HG03103 (cell line): ENCODE measurements around the gene CDK11A.
"Not testable (repeated sequence)": the region's sequence is repeated elsewhere in the genome, so short reads cannot be mapped to it uniquely, and the experiment has no call there.

ENCODE experiments used
- ATAC-seq: cut with Tn5 transposase; IDR thresholded peaks from one replicate; pipeline ENCODE4 v1.9.1; 2021; ENCODE audit warnings: low read depth; ENCODE audit not compliant: unreplicated experiment

CDK11A gene

DNA sequence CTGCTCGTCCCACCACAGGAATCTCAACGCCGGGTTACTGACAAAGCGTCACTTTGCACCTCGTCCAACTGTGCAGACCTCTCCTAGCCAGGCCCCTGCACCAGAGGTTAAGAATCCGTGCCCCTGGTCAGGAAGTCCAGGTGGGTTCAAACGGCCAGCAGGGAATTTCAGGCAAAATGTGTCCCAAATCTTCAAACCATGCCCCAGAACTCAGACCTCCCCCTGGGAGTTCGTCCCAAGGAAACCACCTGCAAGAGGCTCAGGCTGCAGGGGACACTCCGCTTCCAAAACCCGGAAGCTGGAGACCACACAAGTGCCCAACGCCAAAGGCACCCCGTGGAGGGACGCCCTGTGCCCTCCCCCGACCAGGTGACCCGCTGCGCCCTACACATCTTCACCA is 32.7 kb downstream of the CDK11A start:
- not testable (repeated sequence) for ATAC-seq

DNA sequence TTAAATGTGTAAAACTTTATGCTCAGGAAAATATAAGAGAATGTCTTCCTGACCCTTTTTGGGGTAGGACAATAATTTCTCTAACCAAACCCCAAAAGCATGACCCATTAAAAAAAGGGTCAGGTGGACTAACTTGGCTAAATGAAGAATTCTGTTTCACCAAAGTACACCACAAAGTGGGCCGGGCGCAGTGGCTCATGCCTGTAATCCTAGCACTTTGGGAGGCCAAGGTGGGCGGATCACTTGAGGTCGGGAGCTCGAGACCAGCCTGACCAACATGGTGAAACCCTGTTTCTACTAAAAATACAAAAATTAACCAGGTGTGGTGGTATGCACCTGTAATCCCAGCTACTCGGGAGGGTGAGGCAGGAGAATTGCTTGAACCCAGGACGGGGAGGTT is 34.6 kb downstream of the CDK11A start:
- not testable (repeated sequence) for ATAC-seq

DNA sequence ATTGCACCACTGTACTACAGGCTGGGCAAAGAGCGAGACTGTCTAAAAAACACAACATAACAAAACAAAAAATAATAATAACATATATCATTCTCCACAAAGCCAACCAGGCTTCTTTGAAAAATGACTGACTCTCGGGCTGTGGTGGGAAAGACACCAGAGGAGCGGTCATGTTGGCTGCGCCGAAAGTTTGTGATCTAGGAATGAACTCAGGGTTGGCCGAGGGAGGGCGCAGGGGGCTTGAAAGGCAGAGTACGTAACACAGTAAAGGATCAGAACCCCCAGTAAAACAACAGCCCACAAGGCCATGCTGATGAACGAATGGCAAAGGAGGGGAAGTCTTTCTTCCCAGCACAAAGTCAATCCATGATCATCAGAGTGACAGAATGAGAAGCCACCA is 36.3 kb downstream of the CDK11A start:
- no peak for ATAC-seq

DNA sequence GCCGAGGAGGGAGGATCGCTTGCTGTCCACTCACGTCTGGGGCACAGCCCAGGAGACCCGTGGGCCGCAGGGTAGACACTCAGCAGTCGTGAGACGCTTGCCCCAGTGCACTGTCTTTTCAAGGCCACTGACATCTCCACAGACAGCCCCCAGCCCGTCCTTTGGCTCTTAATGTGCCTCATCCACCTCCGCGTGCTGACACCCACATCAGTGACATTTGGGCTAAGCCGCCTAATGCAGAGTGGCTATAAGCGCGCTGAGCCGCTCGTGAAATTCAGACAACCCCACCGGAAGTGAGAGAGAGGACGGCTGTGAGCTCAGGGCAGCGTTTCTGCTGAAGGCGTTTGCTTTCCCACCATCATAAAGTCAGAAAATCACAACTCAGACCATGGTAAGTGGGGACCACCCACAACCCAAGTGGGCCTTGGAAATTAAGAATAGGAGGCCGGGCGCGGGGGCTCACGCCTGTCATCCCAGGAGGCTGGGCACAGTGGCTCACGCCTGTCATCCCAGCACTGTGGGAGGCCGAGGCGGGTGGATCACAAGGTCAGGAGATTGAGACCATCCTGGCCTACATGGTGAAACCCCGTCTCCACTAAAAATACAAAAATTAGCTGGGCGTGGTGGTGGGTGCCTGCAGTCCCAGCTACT is 40.0 kb downstream of the CDK11A start:
- ATAC-seq = no peak

DNA sequence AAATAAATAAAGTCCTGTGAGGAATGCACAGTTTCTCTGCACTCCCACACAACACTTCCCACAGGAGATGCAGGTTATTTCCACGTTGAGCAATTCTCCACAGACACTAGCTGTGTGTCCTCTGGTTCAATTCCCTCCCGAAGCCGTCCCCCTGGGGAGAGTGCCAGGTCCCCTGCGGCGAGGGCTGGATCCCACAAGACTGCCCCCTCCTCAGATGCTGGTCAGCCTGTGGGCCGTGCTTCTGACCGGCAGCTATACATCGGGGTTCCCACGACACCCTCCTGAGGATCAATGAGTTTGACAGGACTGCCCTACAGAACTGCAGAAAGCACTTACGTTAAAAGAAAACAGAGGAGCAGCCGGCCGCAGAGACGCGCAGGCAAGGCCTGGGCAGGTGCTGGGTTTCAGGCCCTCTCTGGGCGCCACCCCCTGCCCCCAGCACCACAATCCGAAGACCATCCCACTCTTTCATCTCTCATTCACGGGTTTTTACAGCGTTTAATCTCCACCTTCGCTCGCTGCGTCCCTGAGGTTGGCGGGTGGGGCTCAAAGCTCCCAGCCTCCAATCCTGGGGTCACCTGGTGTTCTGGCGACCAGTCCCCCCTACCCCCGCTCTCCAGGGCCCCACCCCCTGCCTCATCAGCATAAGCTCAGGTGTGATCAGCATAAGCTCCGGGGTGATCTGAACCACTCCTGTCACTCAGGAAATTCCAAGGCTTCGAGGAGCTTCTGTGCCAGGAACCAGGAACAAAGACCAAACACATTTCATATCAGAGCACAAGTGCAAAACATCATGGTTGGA is 40.9 kb downstream of the CDK11A start:
- ATAC-seq = no peak

DNA sequence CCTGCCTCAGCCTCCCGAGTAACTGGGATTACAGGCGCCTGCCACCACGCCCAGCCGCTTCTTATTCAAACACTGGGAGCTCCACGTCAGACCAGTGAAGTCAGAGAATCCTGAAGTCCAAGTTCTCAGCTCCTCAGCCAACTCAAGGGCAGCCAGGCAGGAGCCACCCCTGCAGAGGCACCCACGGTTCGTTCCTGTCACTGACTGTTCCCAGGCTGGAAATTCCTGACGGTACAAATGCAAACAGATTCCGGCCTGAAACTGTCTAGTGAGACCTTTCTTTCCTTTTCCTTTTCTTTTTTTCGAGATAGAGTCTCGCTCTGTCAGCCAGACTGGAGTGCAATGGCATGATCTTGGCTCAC is 43.3 kb downstream of the CDK11A start:
- no peak for ATAC-seq

DNA sequence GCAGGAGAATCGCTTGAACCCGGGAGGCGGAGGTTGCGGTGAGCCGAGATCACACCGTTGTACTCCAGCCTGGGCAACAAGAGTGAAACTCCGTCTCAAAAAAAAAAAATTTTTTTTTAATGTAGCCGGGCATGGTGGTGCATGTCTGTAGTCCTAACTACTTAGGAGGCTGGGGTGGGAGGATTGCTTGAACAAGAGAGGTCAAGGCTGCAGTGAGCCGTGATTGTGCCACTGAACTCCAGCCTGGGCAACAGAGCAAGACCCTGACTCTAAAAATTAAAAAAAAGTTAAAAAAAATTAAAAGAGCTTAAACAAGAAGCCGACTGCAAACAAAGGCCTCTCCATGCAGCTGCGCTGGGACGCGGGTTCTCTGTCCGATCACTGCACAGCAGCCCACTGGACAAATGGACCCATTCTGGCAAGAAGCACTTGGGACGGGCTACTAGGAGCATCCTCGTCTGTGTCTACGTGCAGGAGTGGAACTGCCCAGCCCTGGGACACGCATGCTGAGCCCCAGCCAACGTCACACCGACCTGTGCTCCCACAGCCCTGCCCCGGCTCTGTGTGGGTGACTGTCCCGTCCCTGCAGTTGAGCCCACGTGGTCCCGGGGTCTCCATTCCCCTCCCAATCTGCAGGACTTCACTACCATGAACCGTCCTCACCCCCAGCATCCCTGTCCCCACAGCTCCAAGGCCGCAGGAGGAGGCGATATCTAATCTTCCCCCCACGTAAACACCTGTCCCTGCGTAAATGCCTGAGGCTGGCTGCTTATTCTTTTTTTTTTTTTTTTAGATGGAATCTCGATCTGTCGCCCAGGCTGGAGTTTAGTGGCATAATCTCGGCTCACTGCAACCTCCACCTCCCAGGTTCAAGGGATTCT is 43.9 kb downstream of the CDK11A start:
- ATAC-seq = no peak

DNA sequence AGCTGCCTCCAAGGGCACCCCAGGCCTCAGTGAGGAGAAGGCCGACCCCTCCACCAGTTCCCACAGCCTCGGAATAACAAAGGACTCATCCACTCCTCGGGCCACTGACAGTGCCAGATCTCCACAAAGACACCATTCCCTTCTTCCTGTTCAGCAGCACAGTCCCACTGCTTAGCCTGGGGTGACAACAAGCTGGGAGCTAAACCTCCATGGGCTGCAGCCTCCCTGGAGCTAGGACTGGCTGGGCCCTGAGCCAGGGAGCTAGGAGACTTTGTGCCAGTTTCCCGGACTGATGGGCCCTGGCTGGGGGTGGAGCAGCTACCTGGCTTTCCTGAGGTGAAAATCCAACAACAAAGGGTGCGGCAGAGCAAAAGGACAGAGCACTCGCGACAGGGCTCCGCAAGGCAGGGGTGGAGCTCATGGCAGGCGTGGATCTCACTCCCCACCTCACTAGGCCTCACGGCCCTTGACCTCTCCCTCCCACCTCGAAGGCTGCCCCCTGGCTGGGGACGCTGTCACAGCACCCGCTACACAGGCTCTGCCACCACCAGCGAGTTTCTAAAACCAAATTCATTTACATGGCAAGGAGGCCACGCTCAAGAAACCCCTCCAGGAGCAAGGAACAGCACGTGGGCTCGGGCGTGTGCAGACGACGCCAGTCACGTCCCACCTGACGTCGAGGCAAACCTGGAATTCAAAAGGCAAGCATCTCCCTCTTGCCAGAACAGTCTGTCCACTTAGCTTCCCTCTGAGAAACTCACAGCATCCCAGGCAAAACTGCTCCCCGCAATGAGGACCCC is 45.4 kb downstream of the CDK11A start:
- ATAC-seq = no peak

DNA sequence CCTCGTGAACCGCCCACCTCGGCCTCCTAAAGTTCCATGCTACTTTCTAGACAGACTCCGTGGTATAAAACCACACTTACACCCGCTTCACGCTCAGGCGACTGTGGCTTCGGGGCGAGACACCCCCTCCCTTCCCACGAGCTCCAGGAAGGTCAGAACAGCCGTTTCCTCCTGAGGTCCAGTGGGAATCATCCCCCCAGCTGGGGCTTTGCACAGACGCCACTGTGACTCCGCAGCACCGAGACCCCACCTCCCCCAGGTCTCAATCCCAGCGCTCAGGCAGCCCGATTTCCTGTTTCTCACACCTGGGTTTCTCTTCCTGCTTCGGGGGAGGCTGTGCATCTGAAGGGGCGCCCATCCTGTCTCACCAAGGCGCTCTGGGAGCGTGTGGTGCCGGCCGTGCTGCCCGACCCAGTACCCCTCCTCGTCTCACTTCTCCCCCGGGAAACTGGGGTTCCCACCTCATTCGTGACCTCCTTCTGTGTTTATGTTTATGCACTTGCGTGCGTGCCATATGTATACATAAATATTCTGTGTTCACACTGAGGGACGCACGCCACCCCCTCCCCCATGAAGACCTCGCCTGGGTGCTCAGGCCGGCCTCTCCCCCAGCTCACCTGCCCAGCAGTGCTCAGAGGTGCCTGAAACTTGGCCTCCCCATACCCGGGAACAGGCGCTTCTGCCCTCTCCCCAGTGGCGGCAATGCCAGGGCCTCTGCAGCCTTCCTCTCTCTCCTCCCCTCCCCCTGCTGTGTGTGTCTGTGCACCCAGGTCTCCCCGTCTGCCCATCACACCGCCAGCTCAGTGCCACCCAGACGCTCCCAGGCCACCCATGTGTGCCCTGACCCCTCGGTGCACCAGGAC is 46.2 kb downstream of the CDK11A start:
- no peak for ATAC-seq

DNA sequence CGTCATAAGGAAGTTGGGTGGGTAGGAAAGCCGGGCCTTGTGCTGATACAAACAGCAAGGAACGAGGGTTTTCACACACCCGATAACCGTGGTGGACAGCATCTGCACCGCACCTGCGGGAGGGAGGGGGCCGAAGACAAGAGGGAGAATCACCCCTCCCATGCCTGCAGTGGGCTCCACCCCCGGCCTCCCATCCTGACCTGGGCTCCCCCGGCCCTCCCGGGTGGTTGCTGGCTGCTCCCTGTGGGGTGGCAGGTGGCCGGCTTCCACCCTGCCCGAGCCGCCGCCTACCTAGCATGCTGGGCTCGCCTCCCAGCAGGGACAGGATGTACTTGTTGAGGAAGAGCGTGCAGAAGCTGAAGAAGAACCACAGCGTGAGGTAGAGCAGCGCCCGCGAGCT is 48.1 kb downstream of the CDK11A start:
- ATAC-seq = not testable (repeated sequence)

DNA sequence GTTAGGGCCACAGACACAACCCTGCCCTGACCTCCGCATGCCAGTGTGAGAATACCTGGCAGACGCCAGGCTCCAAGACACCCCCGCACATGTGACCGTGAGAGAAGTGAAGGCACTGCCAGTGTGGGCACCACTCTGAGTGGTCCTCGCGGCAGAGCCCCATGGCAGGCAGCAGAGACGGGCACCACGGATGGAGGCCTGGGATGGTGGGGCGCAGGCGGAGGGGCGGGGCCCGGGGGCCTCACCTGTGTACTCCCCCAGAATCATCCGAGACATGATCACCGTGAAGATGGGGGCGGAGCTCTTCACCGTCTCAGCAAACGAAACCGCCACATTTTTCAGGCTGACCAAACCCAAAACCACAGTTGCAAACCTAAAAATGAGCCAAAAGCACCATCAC is 48.9 kb downstream of the CDK11A start:
- ATAC-seq = not testable (repeated sequence)

DNA sequence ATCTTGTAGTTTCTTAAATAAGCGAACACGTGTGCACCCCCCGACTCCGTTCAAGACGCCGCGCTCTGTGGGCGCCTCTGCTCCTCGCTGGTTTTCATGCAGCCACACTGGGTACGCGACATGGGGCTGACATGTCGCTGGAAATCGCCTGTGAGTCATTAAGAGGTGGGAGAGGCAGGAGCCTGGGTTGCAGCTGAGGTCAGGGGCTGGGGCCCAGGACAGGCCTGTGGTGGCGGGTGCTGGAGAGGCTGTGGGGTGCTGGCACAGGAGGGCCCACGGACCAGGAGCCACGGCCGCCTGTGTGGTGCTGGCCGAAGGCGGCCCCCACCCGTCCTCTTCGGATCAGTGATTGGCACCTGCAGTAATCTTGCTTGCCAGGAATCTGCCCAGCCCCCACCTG is 49.4 kb downstream of the CDK11A start:
- not testable (repeated sequence) for ATAC-seq

DNA sequence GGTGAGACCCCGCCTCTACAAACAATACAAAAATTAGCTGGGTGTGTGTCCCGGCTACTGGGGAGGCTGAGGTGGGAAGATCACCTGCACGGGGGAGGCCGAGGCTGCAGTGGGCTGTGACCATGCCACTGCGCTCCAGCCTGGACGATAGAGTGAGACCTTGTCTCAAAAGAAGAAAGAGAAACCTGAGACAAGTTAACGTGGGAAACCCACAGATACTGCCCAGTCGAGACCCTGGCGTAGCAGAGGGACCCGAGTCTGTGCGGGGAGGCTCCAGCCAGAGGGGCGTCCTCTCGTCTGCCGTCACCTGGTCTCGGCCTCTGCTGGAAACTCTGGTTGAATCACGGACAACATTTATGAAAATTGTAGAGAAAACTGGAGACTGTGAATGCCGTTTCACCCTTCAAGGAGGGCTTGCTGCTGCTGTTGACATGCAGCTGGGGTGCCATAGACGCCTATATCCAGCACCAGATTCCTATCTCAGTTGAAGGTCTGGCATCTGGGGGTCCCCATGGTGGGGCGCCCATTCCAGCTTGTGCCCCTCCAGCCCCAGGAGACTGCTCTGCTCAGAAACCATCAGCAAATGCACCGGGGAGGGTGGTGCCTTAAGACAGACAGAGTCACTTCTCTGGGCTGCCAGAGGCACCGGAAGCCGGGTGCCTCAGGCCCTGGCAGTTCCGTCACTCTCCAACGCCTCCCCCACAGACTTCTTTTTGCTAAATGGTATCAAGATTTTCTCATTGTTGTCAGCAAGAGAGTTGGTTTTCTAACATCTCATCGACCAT is 51.8 kb downstream of the CDK11A start:
- ATAC-seq = no peak

DNA sequence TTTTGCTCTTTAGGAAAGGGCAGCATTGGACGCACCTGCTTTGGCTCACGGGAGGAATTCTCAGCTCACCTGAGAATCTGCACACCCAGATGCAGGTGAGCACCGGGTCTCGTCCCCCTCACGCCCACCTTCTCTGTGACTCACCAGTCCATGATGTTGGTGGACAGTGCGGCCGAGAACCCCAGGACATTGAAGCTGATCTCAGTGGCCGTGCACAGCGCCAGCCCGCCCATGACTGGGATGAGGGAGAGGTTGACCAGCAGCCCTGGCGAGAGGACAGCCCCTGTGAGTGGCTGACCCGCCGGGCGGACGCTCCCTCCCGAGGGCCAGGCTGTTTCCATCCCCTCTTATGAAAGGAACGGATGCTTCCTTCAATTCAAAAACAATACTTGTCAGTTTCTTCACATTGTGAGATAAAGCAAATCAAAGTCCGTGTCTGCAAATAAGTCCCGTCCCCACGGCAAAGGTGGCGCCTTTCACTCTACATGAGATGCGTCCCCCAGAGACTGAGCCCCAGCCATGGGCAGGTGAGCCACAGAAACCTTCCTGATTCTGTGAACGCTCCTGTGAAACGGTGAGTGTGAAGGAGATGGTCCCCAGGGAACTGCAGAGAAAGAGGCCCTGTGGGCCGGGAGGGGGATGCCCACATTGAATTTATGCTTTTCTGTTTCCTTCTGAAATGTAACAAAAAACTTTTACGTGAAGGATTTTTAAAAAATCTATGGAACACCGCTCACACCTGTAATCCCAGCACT is 52.6 kb downstream of the CDK11A start:
- ATAC-seq = no peak

DNA sequence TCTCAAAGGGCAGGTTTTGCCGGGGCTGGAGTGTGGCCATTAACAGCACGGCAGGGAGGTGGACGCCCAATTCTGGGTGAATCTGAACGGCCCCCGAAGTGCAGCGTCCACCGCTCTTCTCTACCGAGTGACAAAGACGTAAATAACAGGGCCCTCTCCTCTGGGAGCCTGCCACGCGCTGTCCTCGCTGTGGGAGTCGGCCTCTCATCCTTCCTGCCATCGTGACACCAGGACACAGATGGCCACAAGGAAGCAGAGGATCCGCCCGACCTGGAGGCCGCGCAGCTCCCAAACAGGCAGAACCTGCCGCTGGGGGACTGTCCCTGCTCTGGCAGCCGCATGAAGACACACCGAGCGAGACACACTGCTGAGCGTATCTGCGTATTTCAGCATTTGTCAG is 53.3 kb downstream of the CDK11A start:
- ATAC-seq = no peak

DNA sequence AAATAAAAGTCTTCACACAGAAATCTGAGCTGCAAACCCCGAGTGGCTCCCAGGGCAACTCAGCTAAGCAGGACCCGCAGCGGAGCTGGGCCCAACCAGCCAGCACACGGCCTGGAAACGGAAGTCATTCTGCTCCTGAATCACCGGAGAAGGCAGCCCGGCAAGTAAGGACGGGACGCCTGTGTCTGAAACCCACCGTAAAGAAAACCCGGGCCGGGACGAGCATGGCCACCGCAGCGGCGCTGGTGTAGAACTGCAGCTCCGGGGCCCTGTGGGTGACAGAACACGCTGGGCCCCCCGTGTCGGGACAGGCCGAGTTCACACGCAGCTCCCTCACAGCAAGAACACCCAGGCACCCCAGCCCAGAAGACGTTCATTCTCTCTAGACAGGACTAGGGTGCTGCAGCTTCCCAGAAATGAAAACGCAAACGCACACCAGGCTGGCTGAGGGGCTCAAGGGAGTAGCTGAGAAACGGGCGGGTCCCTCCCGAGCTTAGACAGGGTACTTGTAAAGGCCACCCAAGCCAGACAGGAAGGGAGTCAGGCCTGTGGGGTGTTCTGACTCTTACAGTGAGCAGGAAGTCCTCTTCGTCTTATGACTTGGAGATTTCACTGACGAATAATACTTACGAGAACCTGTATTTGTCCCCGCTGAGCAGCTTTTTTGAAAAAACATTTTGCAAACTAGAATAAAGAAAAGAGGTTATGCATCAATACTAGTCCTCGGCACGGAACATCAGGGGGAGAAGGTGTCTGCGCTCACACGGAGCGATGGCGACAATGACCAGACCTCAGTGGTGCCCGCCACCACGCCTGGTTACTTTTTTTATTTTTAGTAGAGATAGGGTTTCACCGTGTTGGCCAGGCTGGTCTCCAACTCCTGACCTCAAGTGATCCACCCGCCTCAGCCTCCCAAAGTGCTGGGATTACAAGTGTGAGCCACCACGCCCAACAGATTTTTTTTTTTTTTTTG is 54.4 kb downstream of the CDK11A start:
- ATAC-seq = no peak

DNA sequence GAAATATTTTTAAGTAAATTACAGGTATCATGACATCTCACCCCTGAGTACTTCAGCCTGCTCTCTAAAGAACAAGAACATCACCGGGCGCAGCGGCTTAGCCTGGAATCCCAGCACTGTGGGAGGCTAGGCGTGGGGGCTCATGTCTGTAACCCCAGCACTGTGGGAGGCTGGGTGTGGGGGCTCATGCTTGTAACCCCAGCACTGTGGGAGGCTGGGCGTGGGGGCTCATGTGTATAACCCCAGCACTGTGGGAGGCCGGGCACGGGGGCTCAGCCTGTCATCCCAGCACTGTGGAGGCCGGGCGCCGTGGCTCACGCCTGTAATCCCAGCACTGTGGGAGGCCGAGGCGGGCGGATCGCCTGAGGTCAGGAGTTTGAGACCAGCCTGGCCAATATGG is 57.6 kb downstream of the CDK11A start:
- no peak for ATAC-seq
